Esophagus muscularis mucosa (tissue), 4 donors: Measurements from ENCODE around the gene CDK14.

ENCODE experiments used
- EP300 ChIP-seq: sonication (generic); formaldehyde crosslinking; IDR thresholded peaks from one replicate; pipeline ENCODE4 v1.6.1; 2017; ENCODE audit warnings: antibody characterized with exemption
- POLR2A ChIP-seq: fragments of 450-650 bp; IDR thresholded peaks from one replicate; pipeline ENCODE4 v1.6.1; 2017; ENCODE audit warnings: antibody characterized with exemption, moderate library complexity, mild to moderate bottlenecking, low read depth
- POLR2AphosphoS5 ChIP-seq, 2 donors: sonication (generic); formaldehyde crosslinking; IDR thresholded peaks; one replicate each; pipeline ENCODE4 v1.6.1; 2017; ENCODE audit warnings: antibody characterized with exemption in 2 of 2
- TF ChIP-seq, protein P1 (sequence below), 3 experiments: fragments of 200-600 bp in 2 of 3; fragments of 450-650 bp in 1 of 3; sonication (generic) in 2 of 3; IDR thresholded peaks; one replicate each; pipeline ENCODE4 v1.5.1; 2017 to 2019; ENCODE audit warnings: antibody characterized with exemption in 3 of 3, mild to moderate bottlenecking in 2 of 3, moderate library complexity in 1 of 3

DNA sequence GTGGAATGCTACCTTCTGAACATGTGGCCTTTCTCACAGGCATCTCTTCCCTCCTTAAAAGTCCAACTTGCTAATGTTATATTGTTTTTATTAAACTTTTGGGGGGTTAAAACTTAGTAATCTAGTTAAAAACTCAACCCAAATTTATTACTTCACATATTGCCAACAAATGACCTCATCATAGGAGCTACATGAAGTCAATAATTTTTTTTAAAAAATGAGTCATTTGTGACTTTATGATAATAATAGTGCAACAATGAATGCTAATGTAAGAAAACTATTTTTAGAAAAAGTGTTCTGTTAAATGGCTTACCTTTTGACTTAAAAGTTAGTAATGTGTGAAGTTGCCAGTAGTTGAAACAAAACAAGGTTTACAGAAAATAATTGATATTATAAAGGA lies 342.2 kb downstream of the CDK14 start:
- TF ChIP-seq POLR2A (no peak), EP300 (no peak), POLR2AphosphoS5 (IDR thresholded peaks at IDR 0.05) (no peak)
- TF ChIP-seq, protein P1, sequence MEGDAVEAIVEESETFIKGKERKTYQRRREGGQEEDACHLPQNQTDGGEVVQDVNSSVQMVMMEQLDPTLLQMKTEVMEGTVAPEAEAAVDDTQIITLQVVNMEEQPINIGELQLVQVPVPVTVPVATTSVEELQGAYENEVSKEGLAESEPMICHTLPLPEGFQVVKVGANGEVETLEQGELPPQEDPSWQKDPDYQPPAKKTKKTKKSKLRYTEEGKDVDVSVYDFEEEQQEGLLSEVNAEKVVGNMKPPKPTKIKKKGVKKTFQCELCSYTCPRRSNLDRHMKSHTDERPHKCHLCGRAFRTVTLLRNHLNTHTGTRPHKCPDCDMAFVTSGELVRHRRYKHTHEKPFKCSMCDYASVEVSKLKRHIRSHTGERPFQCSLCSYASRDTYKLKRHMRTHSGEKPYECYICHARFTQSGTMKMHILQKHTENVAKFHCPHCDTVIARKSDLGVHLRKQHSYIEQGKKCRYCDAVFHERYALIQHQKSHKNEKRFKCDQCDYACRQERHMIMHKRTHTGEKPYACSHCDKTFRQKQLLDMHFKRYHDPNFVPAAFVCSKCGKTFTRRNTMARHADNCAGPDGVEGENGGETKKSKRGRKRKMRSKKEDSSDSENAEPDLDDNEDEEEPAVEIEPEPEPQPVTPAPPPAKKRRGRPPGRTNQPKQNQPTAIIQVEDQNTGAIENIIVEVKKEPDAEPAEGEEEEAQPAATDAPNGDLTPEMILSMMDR (IDR thresholded peaks at IDR 0.05) = no peak
